ENCODE measurements around the gene ARHGAP4. TPM values are rescaled to one million over a fixed set of nuclear protein-coding genes. Genes with fewer than 3 reads are reported as not detected.

Gene ARHGAP4
- total RNA-seq, 6 donors from 2014 or later = 33.4 to 353 (median 82.6) TPM

GRCh38 chrX:153861733-153862310, 64.2 kb downstream of the ARHGAP4 start:
- ATAC-seq (ENCODE audit: low FRiP score in 2 of 2) (no peak), DNase-seq (no peak)
- Histone ChIP-seq H3K36me3 (no peaks in the 10 kb centered on the region), H3K27me3 (peaks cover 0 to 6% (median 0%) of the 10 kb centered on the region in 4 donors), H3K9me3 (no peaks in the 10 kb centered on the region), H3K4me1 (no peaks in the 10 kb centered on the region), H3K27ac (no peak overlapping the region), H3K4me3 (no peak overlapping the region)
- 48 to 73% methylated on average over 5 to 20 of the region's 21 CpGs for WGBS, 2 donors
- TF ChIP-seq POLR2AphosphoS5 (IDR thresholded peaks at IDR 0.05) = no peak
- no peak for TF ChIP-seq POLR2A (IDR thresholded peaks at IDR 0.05)
- no peak for TF ChIP-seq CTCF (IDR thresholded peaks at IDR 0.05)
- TF ChIP-seq EP300 (IDR thresholded peaks at IDR 0.05) = no peak

GRCh38 chrX:153861151-153861550, 64.9 kb downstream of the ARHGAP4 start:
- TF ChIP-seq POLR2A (IDR thresholded peaks at IDR 0.05) (no peak), POLR2AphosphoS5 (IDR thresholded peaks at IDR 0.05) (no peak), EP300 (IDR thresholded peaks at IDR 0.05) (no peak), CTCF (IDR thresholded peaks at IDR 0.05) (no peak)
- ATAC-seq (ENCODE audit: low FRiP score in 2 of 2) (no peak), DNase-seq (no peak)

More at GRCh38 chrX:153861151-153861550, 64.9 kb downstream of the ARHGAP4 start:
- no peaks in the 10 kb centered on the region for H3K4me1 ChIP-seq
- WGBS, 2 donors = 67 to 70% methylated on average over 5 to 10 of the region's 10 CpGs
- no peaks in the 10 kb centered on the region for H3K9me3 ChIP-seq
- no peaks in the 10 kb centered on the region for H3K36me3 ChIP-seq
- no peak overlapping the region for H3K4me3 ChIP-seq
- H3K27me3 ChIP-seq = peaks cover 0 to 6% (median 0%) of the 10 kb centered on the region in 4 donors
- no peak overlapping the region for H3K27ac ChIP-seq

Other genes with a start within 250 kb of the ARHGAP4 start
- 1 to 10 TPM; 3.9 to 8.1 (median 6.1) TPM for gene SLC6A8, start 238.3 kb downstream of the ARHGAP4 start, total RNA-seq
- gene BCAP31, start 201.9 kb downstream of the ARHGAP4 start, total RNA-seq = 100 to 1,000 TPM; 110 to 236 (median 132) TPM
- 10 to 100 TPM in 5 of 6 donors, 1 to 10 TPM in 1; 9.8 to 28.1 (median 17.9) TPM for gene ABCD1, start 201.4 kb downstream of the ARHGAP4 start, total RNA-seq
- 10 to 100 TPM in 1 of 6 donors, 1 to 10 TPM in 5; 1.3 to 21.0 (median 2.9) TPM for gene PLXNB3, start 162.0 kb downstream of the ARHGAP4 start, total RNA-seq
- under 1 TPM in 4 of 6 donors, not detected in 2; 0.20 to 0.44 (median 0.23) TPM for gene SRPK3, start 145.2 kb downstream of the ARHGAP4 start, total RNA-seq
- gene IDH3G, start 131.9 kb downstream of the ARHGAP4 start, total RNA-seq = 10 to 100 TPM; 43.5 to 98.5 (median 57.4) TPM
- 100 to 1,000 TPM in 4 of 6 donors, 10 to 100 TPM in 2; 70.2 to 328 (median 172) TPM for gene SSR4, start 131.6 kb downstream of the ARHGAP4 start, total RNA-seq
- 1 to 10 TPM; 1.6 to 8.9 (median 6.3) TPM for gene PDZD4, start 95.7 kb downstream of the ARHGAP4 start, total RNA-seq
- 10 to 100 TPM in 1 of 6 donors, 1 to 10 TPM in 2, under 1 TPM in 2, not detected in 1; 0.52 to 10.0 (median 1.1) TPM for gene L1CAM, start 40.1 kb downstream of the ARHGAP4 start, total RNA-seq
- gene AVPR2, start 21.6 kb downstream of the ARHGAP4 start, total RNA-seq = 1 to 10 TPM in 3 of 6 donors, not detected in 3; 1.2 to 2.8 (median 1.4) TPM
- gene NAA10, start 8.8 kb upstream of the ARHGAP4 start, total RNA-seq = 100 to 1,000 TPM in 2 of 6 donors, 10 to 100 TPM in 4; 30.7 to 116 (median 76.2) TPM
- gene RENBP, start 18.4 kb upstream of the ARHGAP4 start, total RNA-seq = 10 to 100 TPM; 32.8 to 81.7 (median 54.5) TPM
- 10 to 100 TPM; 40.8 to 78.9 (median 52.2) TPM for gene HCFC1, start 45.6 kb upstream of the ARHGAP4 start, total RNA-seq
- 10 to 100 TPM in 2 of 6 donors, 1 to 10 TPM in 4; 2.1 to 17.7 (median 5.0) TPM for gene TMEM187, start 46.5 kb upstream of the ARHGAP4 start, total RNA-seq
- 100 to 1,000 TPM in 4 of 6 donors, 10 to 100 TPM in 2; 49.4 to 236 (median 125) TPM for gene IRAK1, start 93.6 kb upstream of the ARHGAP4 start, total RNA-seq
- gene MECP2, start 171.5 kb upstream of the ARHGAP4 start, total RNA-seq = 100 to 1,000 TPM in 1 of 6 donors, 10 to 100 TPM in 5; 43.3 to 110 (median 59.3) TPM
- not detected for gene OPN1LW, start 218.0 kb upstream of the ARHGAP4 start, total RNA-seq

Data from upper lobe of left lung (tissue), 6 donors.